Activated CD4-positive, alpha-beta T cell treated with anti-CD3 and anti-CD28 coated beads, Interleukin-2, amount 50 U/mL, for 16 hours (primary cell): ENCODE data around the gene PPIP5K2.
"Not testable (repeated sequence)": the region's sequence is repeated elsewhere in the genome, so short reads cannot be mapped to it uniquely, and the experiment has no call there.

Experiments
- DNase-seq: peaks from one replicate; pipeline ENCODE4 v3.0.0-alpha.2; 2020

The PPIP5K2 gene

GRCh38 chr5:103126557-103126956 lies 6.5 kb downstream of the PPIP5K2 start:
- DNase-seq: no peak

GRCh38 chr5:103127292-103127817 lies 7.3 kb downstream of the PPIP5K2 start:
- no peak for DNase-seq

- no peak for DNase-seq
These were observed 8.1 kb downstream of the PPIP5K2 start for GRCh38 chr5:103128202-103128601.

GRCh38 chr5:103132684-103133083 lies 12.6 kb downstream of the PPIP5K2 start:
- no peak for DNase-seq

- DNase-seq: no peak
These were observed 13.1 kb downstream of the PPIP5K2 start for GRCh38 chr5:103133231-103133630.

GRCh38 chr5:103135461-103135860 lies 15.4 kb downstream of the PPIP5K2 start:
- DNase-seq: no peak

- DNase-seq: no peak
These were observed 18.1 kb downstream of the PPIP5K2 start for GRCh38 chr5:103138202-103138690.

GRCh38 chr5:103139264-103139865 lies 19.3 kb downstream of the PPIP5K2 start:
- DNase-seq: peak; percentile 81

GRCh38 chr5:103142132-103142531 lies 22.0 kb downstream of the PPIP5K2 start:
- DNase-seq: not testable (repeated sequence)

- no peak for DNase-seq
These were observed 25.1 kb downstream of the PPIP5K2 start for GRCh38 chr5:103145196-103145595.

- no peak for DNase-seq
These were observed 28.1 kb downstream of the PPIP5K2 start for GRCh38 chr5:103148213-103148612.

- DNase-seq: no peak
These were observed 31.1 kb downstream of the PPIP5K2 start for GRCh38 chr5:103151156-103151555.

- no peak for DNase-seq
These were observed 46.6 kb downstream of the PPIP5K2 start for GRCh38 chr5:103166706-103167105.

GRCh38 chr5:103174147-103174546 lies 54.0 kb downstream of the PPIP5K2 start:
- DNase-seq: no peak

- no peak for DNase-seq
These were observed 57.4 kb downstream of the PPIP5K2 start for GRCh38 chr5:103177543-103177942.

GRCh38 chr5:103178167-103178566 lies 58.1 kb downstream of the PPIP5K2 start:
- DNase-seq: no peak

- DNase-seq: no peak
These were observed 66.1 kb downstream of the PPIP5K2 start for GRCh38 chr5:103186152-103186551.

- no peak for DNase-seq
These were observed 68.3 kb downstream of the PPIP5K2 start for GRCh38 chr5:103188436-103188835.

GRCh38 chr5:103203226-103203625 lies 83.1 kb downstream of the PPIP5K2 start:
- DNase-seq: no peak

- not testable (repeated sequence) for DNase-seq
These were observed 84.9 kb downstream of the PPIP5K2 start for GRCh38 chr5:103204990-103205389.

- DNase-seq: no peak
These were observed 86.0 kb downstream of the PPIP5K2 start for GRCh38 chr5:103205991-103206700.

- DNase-seq: no peak
These were observed 86.9 kb downstream of the PPIP5K2 start for GRCh38 chr5:103207011-103207410.

- DNase-seq: no peak
These were observed 87.6 kb downstream of the PPIP5K2 start for GRCh38 chr5:103207653-103208052.

- no peak for DNase-seq
These were observed 88.4 kb downstream of the PPIP5K2 start for GRCh38 chr5:103208460-103208859.
